NCI-H510A treated with DMSO at 0.1 percent for 48 hours (cell line): ENCODE measurements around the gene HEATR1.
"Not testable (repeated sequence)": the region's sequence is repeated elsewhere in the genome, so short reads cannot be mapped to it uniquely, and the experiment has no call there.

ENCODE experiments used
- DNase-seq: peaks from one replicate; lab custom pipeline; 2025; lab: John Stamatoyannopoulos, UW

The HEATR1 gene

DNA sequence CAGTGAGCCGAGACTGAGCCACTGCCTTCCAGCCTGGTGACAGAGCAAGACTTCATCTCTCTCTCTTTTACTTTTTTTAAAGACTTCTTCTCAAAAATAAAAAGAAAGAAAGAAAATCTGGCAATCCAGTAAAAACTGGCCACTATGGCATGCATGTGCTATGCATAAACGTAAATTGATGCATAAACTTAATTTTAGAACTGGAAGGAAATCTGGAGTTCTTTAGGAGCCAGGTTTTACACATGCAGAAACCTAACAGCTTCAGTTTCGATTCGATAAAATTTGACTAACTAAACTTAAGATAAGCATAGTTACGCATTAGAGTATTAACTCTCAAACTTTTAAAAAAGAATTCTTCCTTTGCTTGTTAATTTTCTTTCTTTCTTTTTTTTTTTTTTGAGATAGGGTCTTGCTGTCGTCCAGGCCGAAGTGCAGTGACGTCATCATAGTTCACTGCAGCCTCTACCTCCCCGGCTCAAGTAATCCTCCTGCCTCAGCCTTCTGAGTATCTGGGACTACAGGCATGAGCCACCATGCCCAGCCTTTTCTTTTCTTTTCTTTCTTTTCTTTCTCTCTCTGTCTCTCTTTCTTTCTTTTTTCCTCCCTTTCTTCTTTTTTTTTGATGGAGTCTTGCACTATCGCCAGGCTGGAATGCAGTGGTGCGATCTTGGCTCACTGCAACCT lies 92.4 kb downstream of the HEATR1 start:
- DNase-seq, result no peak

DNA sequence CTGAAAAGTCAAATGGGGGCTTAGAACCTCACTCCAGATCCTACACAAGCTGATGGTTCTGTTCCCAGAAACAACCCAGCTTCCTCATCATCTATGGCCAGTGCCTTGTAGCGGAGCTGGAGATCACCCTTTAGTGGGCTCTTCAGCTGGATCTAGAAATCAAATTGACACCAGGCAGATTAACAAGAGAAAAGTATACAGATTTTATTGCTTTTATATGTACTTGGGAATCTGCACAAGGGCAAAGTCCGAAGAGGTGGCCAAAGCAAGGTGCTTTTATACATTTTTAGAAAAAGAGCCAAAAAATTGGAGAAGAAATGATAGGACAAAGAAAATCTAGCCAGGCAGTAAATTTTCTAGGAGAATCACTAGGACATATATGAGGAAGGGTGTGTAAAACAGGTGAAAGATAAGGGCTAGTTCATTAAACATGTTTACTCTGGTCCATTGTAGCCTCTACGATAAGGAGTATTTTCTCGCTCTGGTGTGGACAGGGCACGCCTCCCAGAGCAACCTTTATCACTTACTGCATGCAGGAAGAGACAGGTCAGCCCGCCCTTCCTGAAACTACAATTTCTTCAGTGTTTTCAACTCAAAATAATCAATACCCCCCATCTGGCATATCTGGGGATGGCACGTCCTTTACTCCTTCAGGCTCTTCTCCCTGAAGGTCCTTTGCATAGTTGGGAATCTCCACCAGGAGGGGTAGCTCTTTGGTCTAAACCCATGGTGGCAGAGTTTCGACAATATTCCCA lies 94.5 kb downstream of the HEATR1 start:
- DNase-seq, result no peak

GRCh38 chr1:236509203-236509602 lies 95.1 kb downstream of the HEATR1 start:
- DNase-seq, result no peak

GRCh38 chr1:236508593-236509027 lies 95.7 kb downstream of the HEATR1 start:
- no peak for DNase-seq

GRCh38 chr1:236507022-236507700 lies 97.2 kb downstream of the HEATR1 start:
- no peak for DNase-seq

GRCh38 chr1:236504338-236504737 lies 100.0 kb downstream of the HEATR1 start:
- not testable (repeated sequence) for DNase-seq

DNA sequence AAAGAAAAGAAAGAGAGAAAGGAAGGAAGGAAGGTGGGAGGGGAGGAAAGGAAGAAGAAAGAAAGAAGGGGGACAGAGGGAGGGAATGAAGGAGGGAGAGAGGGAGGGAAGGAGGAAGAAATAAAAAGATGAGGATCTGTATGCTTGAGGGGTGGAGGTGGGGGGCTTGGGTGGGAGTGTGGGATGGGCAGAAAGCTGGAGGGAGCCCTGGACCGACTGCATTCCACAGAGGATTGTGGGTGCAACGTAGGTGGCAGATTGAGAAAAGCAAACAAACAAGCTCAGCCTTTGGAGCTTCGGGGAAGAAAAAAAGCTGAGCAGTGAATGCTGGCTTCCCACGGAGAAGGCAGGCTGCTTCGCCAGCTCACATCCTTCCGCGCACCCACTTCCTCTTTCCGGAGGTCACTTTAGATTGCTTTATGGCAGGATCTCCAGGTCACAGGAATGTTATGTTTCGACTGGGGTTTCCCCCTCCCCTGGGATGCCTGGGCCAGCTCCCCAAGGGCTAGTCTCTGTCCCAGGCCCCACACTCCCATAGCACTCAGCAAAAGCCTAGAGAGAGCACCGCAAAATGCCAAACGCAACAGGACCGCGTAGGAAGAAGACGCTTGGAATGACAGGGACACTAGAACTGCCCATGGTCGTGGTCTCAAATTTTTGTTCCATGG lies 101.2 kb downstream of the HEATR1 start:
- no peak for DNase-seq

DNA sequence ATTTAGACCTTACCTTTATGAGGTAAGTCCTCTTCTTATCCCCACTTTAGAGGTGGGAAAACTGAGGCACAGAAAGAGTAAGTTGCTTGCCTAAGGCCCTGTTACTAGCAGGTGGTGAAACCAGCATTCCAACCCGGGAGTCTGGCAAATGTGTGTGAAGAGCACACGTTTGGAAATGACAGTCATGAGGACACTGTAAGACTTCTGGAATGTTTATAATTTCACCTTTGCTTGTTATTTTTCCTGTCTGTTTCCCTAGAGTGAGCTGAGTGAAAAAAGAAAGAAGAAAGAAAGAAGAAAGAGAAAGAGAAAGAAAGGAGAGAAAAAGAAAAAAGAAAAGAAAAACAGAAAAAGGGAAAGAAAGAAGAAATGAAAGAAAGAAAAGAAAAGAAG lies 101.7 kb downstream of the HEATR1 start:
- DNase-seq, result no peak

DNA sequence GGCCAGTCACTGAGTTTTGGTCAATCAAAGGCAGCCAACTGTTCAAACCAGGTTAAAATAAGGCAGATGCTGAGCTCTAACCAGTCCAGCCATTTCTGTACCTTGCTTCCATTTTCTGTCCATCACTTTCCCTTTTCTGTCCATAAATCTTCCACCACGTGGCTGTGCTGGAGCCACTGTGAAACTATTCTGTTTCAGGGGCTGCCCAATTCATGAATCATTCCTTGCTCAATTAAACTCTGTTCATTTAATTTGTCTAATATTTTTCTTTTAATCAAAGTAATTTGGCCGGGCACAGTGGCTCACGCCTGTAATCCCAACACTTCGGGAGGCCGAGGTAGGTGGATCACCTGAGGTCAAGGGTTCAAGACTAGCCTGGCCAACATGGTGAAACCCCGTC lies 103.2 kb downstream of the HEATR1 start:
- DNase-seq, result no peak
